SK-N-SH (cell line): ENCODE measurements around the gene PFDN1. TPM values are rescaled to one million over a fixed set of nuclear protein-coding genes. Genes with fewer than 3 reads are reported as not detected.

Experiments used
- CTCF ChIA-PET: fragments of 300-600, 350-600 bp; formaldehyde crosslinking; extraction: SDS; loops from one replicate; lab custom pipeline; 2021; lab: Yijun Ruan, JAX
- POLR2A ChIA-PET: fragments of 350-600 bp; sonication (Branson Sonifier 250); formaldehyde crosslinking; extraction: SDS; loops from one replicate; lab custom pipeline; 2020; ENCODE audit warnings: antibody characterized with exemption, inconsistent platforms; lab: Yijun Ruan, JAX
- DNase-seq: peaks from one replicate; pipeline ENCODE4 v3.0.0; 2012
- H2AFZ ChIP-seq: fragments of 200-600 bp; sonication (generic); 2 replicates; pipeline ENCODE4 v1.8.1; 2016; ENCODE audit warnings: antibody characterized with exemption, mild to moderate bottlenecking, low read depth
- H3F3A ChIP-seq: fragments of 200-600 bp; sonication (generic); replicated peaks from 2 replicates; pipeline ENCODE3; 2016; ENCODE audit warnings: antibody characterized with exemption, mild to moderate bottlenecking; ENCODE audit not compliant: insufficient read depth
- H3K27ac ChIP-seq, 2 experiments: fragments of 200-500 bp in 1 of 2; fragments of 200-600 bp in 1 of 2; sonication (Bioruptor generic) in 1 of 2; sonication (generic), shearing (Covaris generic) in 1 of 2; 2 replicates each; pipeline versions ENCODE4 v1.5.1 to v1.6.1; 2014 to 2016; ENCODE audit warnings: low read depth in 2 of 2, inconsistent platforms in 1 of 2, low read length in 1 of 2, mild to moderate bottlenecking in 1 of 2, mixed read lengths in 1 of 2
- H3K27me3 ChIP-seq: fragments of 200-600 bp; sonication (generic), shearing (Covaris generic); 2 replicates; pipeline ENCODE4 v1.6.1; 2016; ENCODE audit warnings: mixed run types; ENCODE audit not compliant: insufficient read depth
- H3K36me3 ChIP-seq, 2 experiments: fragments of 200-500 bp in 1 of 2; fragments of 200-600 bp in 1 of 2; sonication (Bioruptor generic) in 1 of 2; sonication (generic) in 1 of 2; replicated peaks in 1 of 2; 2 replicates each; pipeline versions ENCODE3 to v1.5.1; 2014 to 2016; ENCODE audit warnings: low read length in 1 of 2, mild to moderate bottlenecking in 1 of 2; ENCODE audit not compliant: insufficient read depth in 2 of 2, control insufficient read depth in 1 of 2
- H3K4me1 ChIP-seq, 2 experiments: fragments of 200-500 bp in 1 of 2; fragments of 200-600 bp in 1 of 2; sonication (Bioruptor generic) in 1 of 2; sonication (generic), shearing (Covaris generic) in 1 of 2; 2 replicates each; pipeline versions ENCODE4 v1.5.1 to v1.6.1; 2014 to 2016; ENCODE audit warnings: low read depth in 1 of 2, low read length in 1 of 2, mixed run types in 1 of 2; ENCODE audit not compliant: insufficient read depth in 2 of 2, control insufficient read depth in 1 of 2
- H3K4me2 ChIP-seq: fragments of 200-600 bp; sonication (generic), shearing (Covaris generic); 2 replicates; pipeline ENCODE4 v1.6.1; 2017; ENCODE audit warnings: mixed run types
- H3K4me3 ChIP-seq, 2 experiments: fragments of 200-500 bp in 1 of 2; fragments of 200-600 bp in 1 of 2; sonication (Bioruptor generic) in 1 of 2; sonication (generic), shearing (Covaris generic) in 1 of 2; 2 replicates each; pipeline versions ENCODE4 v1.5.1 to v1.8.1; 2014 to 2016; ENCODE audit warnings: low read depth in 2 of 2, inconsistent platforms in 1 of 2, low read length in 1 of 2, mild to moderate bottlenecking in 1 of 2, mixed read lengths in 1 of 2, moderate library complexity in 1 of 2
- H3K79me2 ChIP-seq: fragments of 200-600 bp; sonication (generic); 2 replicates; pipeline ENCODE4 v1.8.1; 2017; ENCODE audit warnings: mild to moderate bottlenecking; ENCODE audit not compliant: insufficient read depth
- H3K9ac ChIP-seq: fragments of 200-600 bp; sonication (generic); 2 replicates; pipeline ENCODE4 v1.6.1; 2017; ENCODE audit warnings: mixed run types
- H3K9me2 ChIP-seq: fragments of 200-600 bp; sonication (generic); 2 replicates; pipeline ENCODE4 v1.6.1; 2017; ENCODE audit warnings: mixed run types
- H3K9me3 ChIP-seq: fragments of 200-600 bp; sonication (generic); 2 replicates; pipeline ENCODE4 v1.6.1; 2017; ENCODE audit warnings: mixed run types, mild to moderate bottlenecking, moderate library complexity
- H4K20me1 ChIP-seq: fragments of 200-600 bp; sonication (generic); 2 replicates; pipeline ENCODE4 v1.6.1; 2017; ENCODE audit warnings: mild to moderate bottlenecking, mixed run types; ENCODE audit not compliant: insufficient read depth
- ELF1 ChIP-seq: IDR thresholded peaks from 2 replicates; pipeline ENCODE4 v1.4.0; 2012
- FOXJ3 ChIP-seq: sonication (generic); formaldehyde crosslinking; IDR thresholded peaks from 2 replicates; pipeline ENCODE4 v1.5.1; 2020; ENCODE audit warnings: mild to moderate bottlenecking, missing genetic modification reagents
- FOXM1 ChIP-seq: IDR thresholded peaks from 2 replicates; pipeline ENCODE4 v1.4.0; 2012; ENCODE audit warnings: low read depth, mild to moderate bottlenecking
- GATA2 ChIP-seq: sonication (generic); formaldehyde crosslinking; IDR thresholded peaks from 2 replicates; pipeline ENCODE4 v1.5.0; 2020; ENCODE audit warnings: mild to moderate bottlenecking, missing genetic modification reagents
- MXI1 ChIP-seq: IDR thresholded peaks from 2 replicates; pipeline ENCODE4 v1.6.1; 2012; ENCODE audit warnings: mild to moderate bottlenecking, low read depth, low read length, improper control_type of control experiment
- NFIC ChIP-seq: IDR thresholded peaks from 2 replicates; pipeline ENCODE4 v1.4.0; 2012; ENCODE audit warnings: borderline replicate concordance
- PBX3 ChIP-seq: IDR thresholded peaks from 2 replicates; pipeline ENCODE4; 2012
- POLR2AphosphoS5 ChIP-seq: IDR thresholded peaks from 2 replicates; pipeline ENCODE4 v1.6.1; 2012; ENCODE audit warnings: low read depth, low read length
- RAD21 ChIP-seq: IDR thresholded peaks from 2 replicates; pipeline ENCODE4 v1.6.1; 2012; ENCODE audit warnings: mild to moderate bottlenecking, low read length
- RCOR1 ChIP-seq: fragments of 150-350 bp; IDR thresholded peaks from 2 replicates; pipeline ENCODE4 v1.6.1; 2017; ENCODE audit warnings: antibody characterized with exemption, low read length
- REST ChIP-seq: IDR thresholded peaks from 2 replicates; pipeline ENCODE4 v1.6.1; 2012; ENCODE audit warnings: mild to moderate bottlenecking, low read depth, low read length, moderate library complexity
- RXRA ChIP-seq: IDR thresholded peaks from 2 replicates; pipeline ENCODE4 v1.4.0; 2012; ENCODE audit warnings: low read depth, mild to moderate bottlenecking, borderline replicate concordance
- SIN3A ChIP-seq: IDR thresholded peaks from 2 replicates; pipeline ENCODE4 v1.6.1; 2012; ENCODE audit warnings: low read depth, mild to moderate bottlenecking, low read length, moderate library complexity, borderline replicate concordance
- SMC3 ChIP-seq: IDR thresholded peaks from 2 replicates; pipeline ENCODE4 v1.6.1; 2012; ENCODE audit warnings: low read depth, low read length, improper control_type of control experiment
- TCF12 ChIP-seq: IDR thresholded peaks from 2 replicates; pipeline ENCODE4 v1.4.0; 2012
- TEAD4 ChIP-seq: IDR thresholded peaks from 2 replicates; pipeline ENCODE4 v1.4.0; 2012; ENCODE audit warnings: mild to moderate bottlenecking, borderline replicate concordance; ENCODE audit not compliant: insufficient read depth
- YY1 ChIP-seq: IDR thresholded peaks from 2 replicates; pipeline ENCODE4 v1.4.0; 2012; ENCODE audit warnings: low read depth, mild to moderate bottlenecking
- WGBS: methylation state at CpG from one replicate; pipeline ENCODE4 v1.1.6; 2017; ENCODE audit warnings: low lambda C conversion rate; 5-methylcytosine and 5-hydroxymethylcytosine counted together
- polyA plus RNA-seq, 3 experiments: library from polyadenylated mRNA; depleted of rRNA; stranded (reverse); fragments of >200 nt; gene quantifications; 2 replicates each; pipeline ENCODE4 v1.2.3, GENCODE V29; 2012
- TF ChIP-seq, protein P1 (sequence below): fragments of 150-350 bp; IDR thresholded peaks from 2 replicates; pipeline ENCODE4 v1.6.1; 2016; ENCODE audit warnings: mild to moderate bottlenecking, low read depth, low read length
- TF ChIP-seq, protein P2 (sequence below): fragments of 200-600 bp; sonication (generic); IDR thresholded peaks from 2 replicates; pipeline ENCODE4 v1.6.1; 2017; ENCODE audit warnings: antibody characterized with exemption, mild to moderate bottlenecking, moderate library complexity

Gene PFDN1
- polyA plus RNA-seq, 1 of the 3 experiments (the other 2 are of a cell fraction), result 55.2 TPM

DNA sequence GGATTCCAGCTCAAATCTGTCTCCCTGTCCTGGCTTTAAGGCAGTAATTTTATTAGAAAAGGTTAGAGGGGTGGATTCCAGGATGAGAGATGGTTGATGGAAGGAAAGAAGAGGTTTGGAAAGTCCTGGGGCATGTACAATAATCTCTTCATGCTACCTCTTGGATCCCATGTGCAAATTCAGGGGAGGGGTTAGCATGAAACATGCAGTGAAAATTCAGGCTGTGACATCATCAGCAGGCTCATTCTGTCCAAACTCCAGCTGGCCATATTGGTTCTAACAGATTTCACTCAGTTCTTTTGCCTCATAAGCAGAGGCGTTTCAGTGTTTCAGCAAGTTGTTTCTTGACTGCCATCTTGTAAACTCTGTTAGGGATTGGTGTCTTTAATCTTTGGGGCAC lies 72.5 kb downstream of the PFDN1 start:
- H3K27me3 ChIP-seq, result no peaks in the 10 kb centered on the region
- peaks cover 0 to 3% of the 10 kb centered on the region in 2 experiments; a peak in 1 of 4 replicates for H3K4me1 ChIP-seq
- no peak overlapping the region for H3K9ac ChIP-seq
- H4K20me1 ChIP-seq, result no peaks in the 10 kb centered on the region
- H3K36me3 ChIP-seq, result no peaks in the 10 kb centered on the region
- WGBS, result 89% methylated on average over 1 of the region's 1 CpG
- H3F3A ChIP-seq, result no peaks in the 10 kb centered on the region
- no peak for DNase-seq
- no peaks in the 10 kb centered on the region for H3K9me2 ChIP-seq
- H3K4me3 ChIP-seq, result no peak overlapping the region
- H3K79me2 ChIP-seq, result no peaks in the 10 kb centered on the region
- no peaks in the 10 kb centered on the region for H3K9me3 ChIP-seq
- no peak overlapping the region for H3K27ac ChIP-seq
- TF ChIP-seq PBX3 (no peak), SIN3A (no peak), RXRA (no peak), ELF1 (no peak), POLR2AphosphoS5 (no peak), FOXM1 (no peak), FOXJ3 (CRISPR knock-in tag) (no peak), RAD21 (no peak), SMC3 (no peak), MXI1 (no peak), RCOR1 (no peak), NFIC (no peak), TEAD4 (no peak), REST (no peak), YY1 (no peak), GATA2 (no peak), TCF12 (no peak)
- TF ChIP-seq, protein P1, sequence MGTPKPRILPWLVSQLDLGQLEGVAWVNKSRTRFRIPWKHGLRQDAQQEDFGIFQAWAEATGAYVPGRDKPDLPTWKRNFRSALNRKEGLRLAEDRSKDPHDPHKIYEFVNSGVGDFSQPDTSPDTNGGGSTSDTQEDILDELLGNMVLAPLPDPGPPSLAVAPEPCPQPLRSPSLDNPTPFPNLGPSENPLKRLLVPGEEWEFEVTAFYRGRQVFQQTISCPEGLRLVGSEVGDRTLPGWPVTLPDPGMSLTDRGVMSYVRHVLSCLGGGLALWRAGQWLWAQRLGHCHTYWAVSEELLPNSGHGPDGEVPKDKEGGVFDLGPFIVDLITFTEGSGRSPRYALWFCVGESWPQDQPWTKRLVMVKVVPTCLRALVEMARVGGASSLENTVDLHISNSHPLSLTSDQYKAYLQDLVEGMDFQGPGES, result no peak
- TF ChIP-seq, protein P2, sequence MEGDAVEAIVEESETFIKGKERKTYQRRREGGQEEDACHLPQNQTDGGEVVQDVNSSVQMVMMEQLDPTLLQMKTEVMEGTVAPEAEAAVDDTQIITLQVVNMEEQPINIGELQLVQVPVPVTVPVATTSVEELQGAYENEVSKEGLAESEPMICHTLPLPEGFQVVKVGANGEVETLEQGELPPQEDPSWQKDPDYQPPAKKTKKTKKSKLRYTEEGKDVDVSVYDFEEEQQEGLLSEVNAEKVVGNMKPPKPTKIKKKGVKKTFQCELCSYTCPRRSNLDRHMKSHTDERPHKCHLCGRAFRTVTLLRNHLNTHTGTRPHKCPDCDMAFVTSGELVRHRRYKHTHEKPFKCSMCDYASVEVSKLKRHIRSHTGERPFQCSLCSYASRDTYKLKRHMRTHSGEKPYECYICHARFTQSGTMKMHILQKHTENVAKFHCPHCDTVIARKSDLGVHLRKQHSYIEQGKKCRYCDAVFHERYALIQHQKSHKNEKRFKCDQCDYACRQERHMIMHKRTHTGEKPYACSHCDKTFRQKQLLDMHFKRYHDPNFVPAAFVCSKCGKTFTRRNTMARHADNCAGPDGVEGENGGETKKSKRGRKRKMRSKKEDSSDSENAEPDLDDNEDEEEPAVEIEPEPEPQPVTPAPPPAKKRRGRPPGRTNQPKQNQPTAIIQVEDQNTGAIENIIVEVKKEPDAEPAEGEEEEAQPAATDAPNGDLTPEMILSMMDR, result no peak
- TF ChIP-seq, all 33 proteins: peak for 0
- CTCF ChIA-PET, result interaction anchor here (0.8 to 3.3 kb wide), 4 partner anchors 9 to 121 kb away, joined by 6 to 14 read pairs (median 8); no protein-coding TSS in a partner anchor
- Histone ChIP-seq H2AFZ (no peak overlapping the region), H3K4me2 (no peak overlapping the region)
- POLR2A ChIA-PET, result no interaction called here
